HG03196 (cell line): Measurements from ENCODE around the gene PTPRU.

Experiments used
- ATAC-seq: cut with Tn5 transposase; IDR thresholded peaks from one replicate; pipeline ENCODE4 v1.9.1; 2021; ENCODE audit not compliant: unreplicated experiment

Gene PTPRU

GRCh38 chr1:29327223-29327935 is 91.1 kb downstream of the PTPRU start:
- no peak for ATAC-seq

DNA sequence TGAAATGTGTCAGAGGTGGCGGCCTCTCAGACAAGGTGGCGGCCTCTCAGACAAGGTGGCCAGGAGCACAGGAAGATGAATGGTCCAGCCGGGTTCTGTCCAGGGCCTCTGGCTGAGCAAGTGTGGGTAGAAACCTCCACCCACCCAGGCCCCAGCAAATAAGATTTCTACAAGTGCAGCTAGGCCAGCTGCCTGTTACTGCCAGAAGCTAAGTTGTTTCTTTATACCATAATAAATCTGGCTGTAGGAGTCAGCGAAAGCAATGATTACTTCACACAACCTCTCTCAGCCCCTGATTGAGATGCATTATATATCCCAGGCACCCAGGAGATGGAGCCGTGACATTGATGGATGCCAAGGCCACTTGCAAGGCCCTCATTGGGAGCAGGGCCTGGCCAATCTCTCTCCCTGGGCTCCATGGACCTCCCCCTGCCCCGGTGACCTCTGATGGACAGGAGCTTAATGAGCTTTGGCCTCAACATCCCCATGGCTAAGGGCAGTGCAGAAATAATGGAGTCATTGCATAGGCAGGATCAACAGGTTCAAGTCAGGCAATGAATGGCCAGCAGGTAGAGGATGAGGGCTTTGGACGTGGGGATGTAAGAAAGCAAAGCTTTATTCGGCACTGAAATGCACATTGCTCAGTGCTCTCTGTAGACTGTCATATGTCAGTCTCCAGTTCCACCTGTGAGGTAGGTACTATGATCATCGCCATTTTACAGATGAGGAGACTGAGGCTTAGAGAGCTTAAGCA is 92.9 kb downstream of the PTPRU start:
- no peak for ATAC-seq

DNA sequence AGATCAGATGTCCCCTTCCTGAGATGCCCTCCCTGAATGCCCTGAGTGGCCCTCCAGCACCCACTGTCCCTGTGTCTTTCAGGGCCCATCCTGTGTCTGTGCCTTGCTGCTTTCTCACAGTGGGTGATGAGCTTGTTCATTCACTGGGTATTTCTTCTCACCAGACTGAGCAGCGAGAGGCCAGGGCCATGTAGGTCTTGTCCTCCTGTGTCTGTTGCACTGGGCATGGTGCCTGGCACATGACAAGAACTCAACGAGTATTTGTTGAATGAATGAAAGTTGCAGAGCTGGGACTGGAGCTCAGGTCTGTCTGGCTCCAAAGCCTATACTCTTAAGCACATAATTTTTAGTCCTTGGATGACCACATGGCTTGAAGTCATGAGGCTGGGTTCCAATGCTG is 93.8 kb downstream of the PTPRU start:
- ATAC-seq: no peak

DNA sequence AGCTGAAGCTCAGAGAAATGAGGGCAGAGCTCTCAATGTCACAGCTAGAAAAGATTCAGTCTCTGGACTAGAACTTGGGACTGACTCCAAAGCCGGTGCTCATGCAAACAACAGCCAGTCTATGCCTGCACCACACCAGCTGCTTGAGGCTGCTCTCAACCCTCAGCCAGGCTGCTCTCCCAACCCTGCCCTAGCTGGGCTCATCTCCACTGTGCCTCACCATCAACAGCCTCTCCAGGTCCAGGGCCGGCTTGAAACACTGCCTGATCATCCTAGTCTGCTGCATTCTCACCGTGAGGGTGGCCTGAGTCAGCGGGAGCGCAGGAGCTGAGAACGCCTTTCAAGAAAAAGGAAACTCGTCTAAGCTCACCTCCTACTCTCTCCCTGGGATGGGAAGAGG is 94.5 kb downstream of the PTPRU start:
- no peak for ATAC-seq

DNA sequence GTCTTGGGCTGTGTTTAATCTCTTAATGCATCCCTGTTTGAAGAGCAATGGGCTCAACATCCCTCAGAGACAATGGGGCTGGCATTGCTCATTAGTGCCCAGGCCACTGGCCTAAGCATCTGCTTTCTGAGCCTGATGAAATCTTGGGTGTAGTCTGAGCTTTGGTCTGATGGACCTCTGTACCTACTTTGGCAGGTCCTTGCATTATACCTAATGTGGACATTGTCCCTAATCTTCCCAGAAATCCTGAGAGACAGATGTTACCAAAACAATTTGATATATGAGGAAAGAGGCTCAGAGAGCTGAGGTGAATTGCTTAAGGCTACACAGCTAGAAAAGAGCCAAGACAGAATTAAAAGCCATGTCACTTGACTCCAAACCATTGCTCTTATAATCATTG is 95.0 kb downstream of the PTPRU start:
- no peak for ATAC-seq

DNA sequence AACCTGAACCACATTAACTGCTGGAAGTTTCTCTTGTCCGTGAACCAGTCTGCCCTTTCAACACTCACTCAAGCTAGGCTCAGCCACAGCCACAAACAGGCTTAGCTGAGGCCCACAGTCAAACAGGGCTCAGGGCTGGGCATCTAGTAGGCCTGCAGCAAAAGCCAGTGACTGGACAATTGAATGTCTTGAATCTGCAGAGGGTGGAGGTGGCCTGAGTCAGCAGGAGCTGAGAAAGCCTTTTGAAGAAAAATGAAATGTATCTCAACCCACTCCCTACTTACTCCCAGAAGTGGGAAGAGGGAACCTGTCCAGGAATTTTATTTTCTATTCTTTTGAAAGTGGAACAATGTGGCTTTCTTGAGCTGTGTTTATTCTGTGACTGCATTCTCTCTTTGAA is 95.4 kb downstream of the PTPRU start:
- ATAC-seq: no peak

GRCh38 chr1:29332204-29332603 is 95.9 kb downstream of the PTPRU start:
- no peak for ATAC-seq

GRCh38 chr1:29333008-29333407 is 96.7 kb downstream of the PTPRU start:
- ATAC-seq: no peak

DNA sequence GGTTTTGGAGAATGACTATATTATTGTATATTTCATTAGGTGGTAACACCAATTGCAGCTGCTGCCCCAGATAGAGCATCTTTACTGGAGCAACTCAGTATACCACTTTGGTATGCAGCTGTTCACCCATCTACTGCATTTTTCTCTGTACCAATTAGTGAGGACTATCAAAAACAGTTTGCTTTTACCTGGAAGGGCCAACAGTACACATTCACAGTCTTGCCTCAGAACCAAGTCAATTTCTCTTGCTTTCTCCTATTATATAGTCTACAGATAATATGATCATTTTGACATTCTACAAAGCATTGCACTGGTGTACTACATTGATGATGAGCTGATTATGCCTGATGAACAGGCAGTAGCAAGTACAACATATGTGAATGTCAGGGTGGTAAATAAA is 99.3 kb downstream of the PTPRU start:
- no peak for ATAC-seq

- ATAC-seq: no peak
Measured at GRCh38 chr1:29338908-29339575, 102.7 kb downstream of the PTPRU start.

DNA sequence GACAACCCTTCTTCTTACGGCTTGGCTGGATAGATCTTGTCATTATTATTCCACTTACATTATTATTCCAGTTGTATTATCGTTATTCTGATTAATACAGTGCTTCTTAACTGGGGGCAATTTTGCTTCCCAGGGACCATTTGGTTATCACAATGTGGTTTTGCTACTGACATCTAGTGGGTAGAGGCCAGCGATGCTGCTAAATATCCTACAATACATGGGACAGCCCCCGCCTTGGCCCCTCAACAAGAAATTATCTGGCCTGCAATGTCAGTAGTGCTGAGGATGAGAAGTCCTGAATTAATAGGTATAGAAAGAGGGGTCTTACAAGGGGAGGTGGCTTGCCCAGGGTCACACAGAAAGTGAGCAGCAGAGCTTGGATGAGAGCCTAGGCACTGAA is 105.6 kb downstream of the PTPRU start:
- no peak for ATAC-seq

GRCh38 chr1:29342351-29342750 is 106.0 kb downstream of the PTPRU start:
- ATAC-seq: no peak

GRCh38 chr1:29342983-29343382 is 106.7 kb downstream of the PTPRU start:
- no peak for ATAC-seq

DNA sequence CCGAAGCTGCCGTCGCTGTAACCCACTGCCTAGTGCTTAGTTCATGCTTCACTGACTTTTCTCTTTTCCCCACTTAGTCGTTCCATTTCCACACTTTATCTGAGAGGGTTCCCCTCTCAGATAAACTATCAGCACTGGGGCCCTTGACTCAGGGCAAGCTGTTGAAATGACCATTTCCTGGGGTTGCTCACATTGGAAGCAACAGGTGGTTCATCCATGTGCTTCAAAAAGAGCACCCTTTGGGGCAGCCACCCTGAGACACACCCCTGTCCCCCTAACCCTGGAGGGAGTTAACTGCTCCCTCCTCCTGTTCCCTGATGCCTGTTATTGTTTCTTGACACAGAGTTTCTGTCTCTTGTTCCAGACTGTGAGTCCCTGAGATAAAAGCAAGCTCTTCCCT is 107.2 kb downstream of the PTPRU start:
- ATAC-seq: no peak

DNA sequence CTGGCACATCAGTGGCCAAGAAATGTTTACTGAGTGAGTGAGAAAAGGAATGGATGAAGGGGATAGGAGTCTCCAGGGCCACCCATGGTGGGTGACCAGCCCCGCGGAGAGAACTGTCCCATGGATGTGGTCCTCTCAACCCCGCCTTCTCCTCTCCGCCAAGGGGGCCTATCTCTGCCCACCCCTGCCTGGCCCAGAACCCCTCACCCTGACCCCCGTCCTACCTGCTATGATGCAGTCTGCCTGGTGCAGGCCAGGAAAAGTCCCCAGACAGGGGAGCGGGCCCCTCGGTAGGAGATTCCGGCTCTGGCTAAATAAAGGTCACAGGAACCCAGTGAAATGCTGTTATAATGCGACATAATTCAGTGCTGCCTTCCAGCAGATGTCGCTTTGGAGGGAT is 107.6 kb downstream of the PTPRU start:
- no peak for ATAC-seq

DNA sequence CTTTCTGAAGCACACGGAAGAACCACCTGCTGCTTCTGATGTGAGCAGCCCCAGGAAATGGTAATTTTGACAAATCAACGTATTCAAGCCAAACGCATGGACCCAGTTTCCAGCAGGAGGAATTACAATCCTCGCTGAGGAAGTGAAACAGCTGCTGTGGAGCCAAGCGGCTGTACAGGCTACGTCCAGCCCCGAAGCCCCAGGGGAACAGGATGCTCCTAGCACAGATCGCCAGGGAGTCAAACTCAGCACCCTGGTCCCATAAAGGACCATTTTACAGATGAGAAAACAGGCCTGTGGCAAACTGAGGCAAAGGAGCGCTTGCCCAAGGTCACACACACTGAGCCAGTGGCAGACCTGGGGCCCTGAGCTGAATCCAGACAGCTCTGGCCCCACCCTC is 108.0 kb downstream of the PTPRU start:
- ATAC-seq: no peak

DNA sequence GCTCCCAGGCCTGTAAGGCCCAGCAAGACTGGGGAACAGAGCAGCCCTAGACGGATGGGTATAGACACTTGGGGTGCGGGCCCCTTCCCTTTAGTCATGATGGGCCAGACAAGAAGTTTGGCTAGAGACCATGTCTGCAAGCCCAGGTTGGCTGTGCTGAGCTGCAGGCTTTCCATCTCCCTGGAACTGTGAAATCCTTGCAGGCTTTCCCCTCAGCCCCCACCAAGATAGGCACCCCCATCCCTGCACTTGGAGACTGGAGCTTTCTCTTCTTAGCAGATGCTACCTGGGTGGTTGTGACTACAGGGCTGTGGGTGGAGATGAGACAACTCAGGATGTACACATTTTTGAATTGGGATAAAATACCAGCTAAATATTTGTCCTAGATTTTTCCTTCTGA is 110.3 kb downstream of the PTPRU start:
- no peak for ATAC-seq

DNA sequence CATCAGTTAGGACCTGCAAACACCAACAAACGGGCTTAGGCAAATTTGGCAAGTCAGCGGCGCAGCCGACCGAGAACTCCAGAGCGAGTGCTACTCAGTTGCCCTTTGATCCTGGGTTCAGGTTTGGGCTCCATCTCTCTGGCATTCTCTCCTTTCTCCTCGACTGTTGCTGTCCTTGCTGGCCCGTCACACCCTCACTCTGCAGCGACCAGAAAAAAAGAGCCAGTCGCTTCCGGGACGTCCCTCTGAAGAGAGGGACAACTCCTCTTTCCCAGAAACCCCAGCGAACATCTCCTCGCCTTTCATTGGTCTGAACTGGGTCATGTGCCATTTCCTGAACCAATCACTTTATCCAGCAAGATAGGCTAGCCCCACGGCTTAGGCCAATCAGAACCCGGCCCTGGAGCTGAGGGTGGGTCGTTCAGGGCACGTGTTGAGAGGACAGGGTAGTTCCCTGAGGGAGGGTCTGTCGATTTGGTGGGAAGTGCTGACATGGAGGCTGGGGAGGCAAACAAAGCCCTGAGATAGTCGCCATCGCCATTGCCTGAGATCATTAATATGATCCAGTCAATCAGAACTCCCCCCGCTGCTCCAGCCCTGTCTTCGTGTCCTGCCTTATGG is 113.7 kb downstream of the PTPRU start:
- ATAC-seq: no peak

DNA sequence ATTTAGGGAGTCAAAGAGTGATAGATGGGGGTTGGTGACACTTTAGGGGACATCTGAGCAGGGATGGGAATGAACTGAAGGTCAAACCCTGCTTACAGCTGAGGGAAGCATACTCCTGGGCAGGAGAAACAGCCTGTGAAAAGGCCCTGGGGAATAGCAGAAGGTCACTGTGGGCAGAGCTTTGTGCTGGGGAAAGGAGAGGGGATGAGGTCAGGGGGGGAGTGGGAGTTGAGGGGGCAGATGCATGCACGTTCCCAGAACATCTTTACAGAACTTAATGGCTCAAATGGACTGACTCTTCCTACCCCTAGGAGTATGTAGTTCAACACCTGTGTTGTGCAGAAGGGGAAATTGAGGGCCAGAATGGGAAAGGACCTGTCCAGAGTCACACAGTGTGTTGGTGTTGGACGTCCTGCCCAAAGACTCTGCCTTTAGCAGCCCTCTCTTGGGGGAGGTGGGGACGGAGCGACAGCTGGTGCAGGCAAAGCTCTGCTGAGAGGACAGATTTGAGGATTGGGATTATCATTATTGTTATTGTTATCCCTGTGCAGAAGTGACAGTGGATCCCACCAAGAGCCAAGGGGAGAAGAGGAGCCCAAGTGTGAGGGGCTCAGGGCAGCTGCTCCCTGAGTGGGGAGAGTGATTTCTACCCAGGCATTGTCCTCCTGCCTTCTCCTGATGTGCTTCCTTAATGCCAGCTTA is 116.5 kb downstream of the PTPRU start:
- ATAC-seq: no peak

- ATAC-seq: no peak
Measured at GRCh38 chr1:29354511-29355098, 118.3 kb downstream of the PTPRU start.

DNA sequence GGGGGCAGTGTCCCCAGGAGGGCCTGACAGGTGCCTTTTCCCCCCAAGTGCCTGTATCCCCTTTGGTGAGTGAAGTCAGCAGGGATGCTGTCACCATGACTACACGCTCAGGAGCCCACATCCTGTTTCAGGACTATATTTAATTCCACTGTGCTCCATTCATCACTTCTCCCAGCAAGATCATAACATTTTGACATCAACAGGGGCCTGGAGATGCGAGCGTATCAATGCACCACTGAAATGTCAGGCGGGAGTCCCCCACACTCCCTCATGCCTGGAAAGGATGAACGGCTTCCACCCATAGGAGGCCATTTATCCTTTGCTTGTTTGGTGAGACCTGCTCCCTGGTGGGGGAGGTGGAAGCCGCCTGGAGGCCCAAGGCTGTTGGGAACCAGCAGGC is 119.1 kb downstream of the PTPRU start:
- ATAC-seq: no peak
